Upper lobe of left lung (tissue), 4 donors: Measurements from ENCODE around the gene RBPJ.
"Not testable (repeated sequence)": the region's sequence is repeated elsewhere in the genome, so short reads cannot be mapped to it uniquely, and the experiment has no call there.

Experiments
- POLR2A ChIP-seq, 4 donors: fragments of 450-650 bp; IDR thresholded peaks; one replicate each; pipeline ENCODE4 v1.5.1; 2016 to 2017; ENCODE audit warnings: antibody characterized with exemption in 4 of 4, mild to moderate bottlenecking in 2 of 4
- TF ChIP-seq, protein P1 (sequence below), 6 experiments: fragments of 450-650 bp in 4 of 6; fragments of 200-600 bp in 2 of 6; sonication (generic) in 2 of 6; IDR thresholded peaks; one replicate each; pipeline ENCODE4 v1.5.1; 2016 to 2019; ENCODE audit warnings: antibody characterized with exemption in 6 of 6

DNA sequence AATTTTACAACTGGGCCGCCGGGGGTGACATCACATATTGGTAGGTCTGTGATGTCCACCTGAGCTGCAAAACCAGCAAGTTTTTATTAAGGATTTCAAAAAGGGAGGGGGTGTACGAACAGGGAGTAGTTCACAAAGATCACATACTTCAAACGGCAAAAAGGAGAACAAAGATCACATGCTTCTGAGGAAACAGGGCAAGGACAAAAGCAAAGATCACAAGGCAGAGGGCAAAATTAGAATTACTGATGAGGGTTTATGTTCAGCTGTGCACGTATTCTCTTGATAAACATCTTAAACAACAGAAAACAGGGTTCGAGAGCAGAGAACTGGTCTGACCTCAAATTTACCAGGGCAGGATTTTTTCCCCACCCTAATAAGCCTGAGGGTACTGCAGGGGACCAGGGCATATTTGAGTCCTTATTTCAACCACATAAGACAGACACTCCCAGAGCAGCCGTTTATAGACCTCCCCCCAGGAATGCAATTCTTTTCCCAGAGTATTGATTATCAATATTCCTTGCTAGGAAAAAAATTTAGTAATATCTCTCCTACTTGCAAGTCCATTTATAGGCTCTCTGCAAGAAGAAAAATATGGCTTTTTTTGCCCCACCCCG is 5.4 kb upstream of the RBPJ start:
- TF ChIP-seq, protein P1, sequence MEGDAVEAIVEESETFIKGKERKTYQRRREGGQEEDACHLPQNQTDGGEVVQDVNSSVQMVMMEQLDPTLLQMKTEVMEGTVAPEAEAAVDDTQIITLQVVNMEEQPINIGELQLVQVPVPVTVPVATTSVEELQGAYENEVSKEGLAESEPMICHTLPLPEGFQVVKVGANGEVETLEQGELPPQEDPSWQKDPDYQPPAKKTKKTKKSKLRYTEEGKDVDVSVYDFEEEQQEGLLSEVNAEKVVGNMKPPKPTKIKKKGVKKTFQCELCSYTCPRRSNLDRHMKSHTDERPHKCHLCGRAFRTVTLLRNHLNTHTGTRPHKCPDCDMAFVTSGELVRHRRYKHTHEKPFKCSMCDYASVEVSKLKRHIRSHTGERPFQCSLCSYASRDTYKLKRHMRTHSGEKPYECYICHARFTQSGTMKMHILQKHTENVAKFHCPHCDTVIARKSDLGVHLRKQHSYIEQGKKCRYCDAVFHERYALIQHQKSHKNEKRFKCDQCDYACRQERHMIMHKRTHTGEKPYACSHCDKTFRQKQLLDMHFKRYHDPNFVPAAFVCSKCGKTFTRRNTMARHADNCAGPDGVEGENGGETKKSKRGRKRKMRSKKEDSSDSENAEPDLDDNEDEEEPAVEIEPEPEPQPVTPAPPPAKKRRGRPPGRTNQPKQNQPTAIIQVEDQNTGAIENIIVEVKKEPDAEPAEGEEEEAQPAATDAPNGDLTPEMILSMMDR (IDR thresholded peaks at IDR 0.05): not testable (repeated sequence)
- not testable (repeated sequence) for TF ChIP-seq POLR2A (IDR thresholded peaks at IDR 0.05)
